ENCODE measurements around the gene PSMB2.

DNA sequence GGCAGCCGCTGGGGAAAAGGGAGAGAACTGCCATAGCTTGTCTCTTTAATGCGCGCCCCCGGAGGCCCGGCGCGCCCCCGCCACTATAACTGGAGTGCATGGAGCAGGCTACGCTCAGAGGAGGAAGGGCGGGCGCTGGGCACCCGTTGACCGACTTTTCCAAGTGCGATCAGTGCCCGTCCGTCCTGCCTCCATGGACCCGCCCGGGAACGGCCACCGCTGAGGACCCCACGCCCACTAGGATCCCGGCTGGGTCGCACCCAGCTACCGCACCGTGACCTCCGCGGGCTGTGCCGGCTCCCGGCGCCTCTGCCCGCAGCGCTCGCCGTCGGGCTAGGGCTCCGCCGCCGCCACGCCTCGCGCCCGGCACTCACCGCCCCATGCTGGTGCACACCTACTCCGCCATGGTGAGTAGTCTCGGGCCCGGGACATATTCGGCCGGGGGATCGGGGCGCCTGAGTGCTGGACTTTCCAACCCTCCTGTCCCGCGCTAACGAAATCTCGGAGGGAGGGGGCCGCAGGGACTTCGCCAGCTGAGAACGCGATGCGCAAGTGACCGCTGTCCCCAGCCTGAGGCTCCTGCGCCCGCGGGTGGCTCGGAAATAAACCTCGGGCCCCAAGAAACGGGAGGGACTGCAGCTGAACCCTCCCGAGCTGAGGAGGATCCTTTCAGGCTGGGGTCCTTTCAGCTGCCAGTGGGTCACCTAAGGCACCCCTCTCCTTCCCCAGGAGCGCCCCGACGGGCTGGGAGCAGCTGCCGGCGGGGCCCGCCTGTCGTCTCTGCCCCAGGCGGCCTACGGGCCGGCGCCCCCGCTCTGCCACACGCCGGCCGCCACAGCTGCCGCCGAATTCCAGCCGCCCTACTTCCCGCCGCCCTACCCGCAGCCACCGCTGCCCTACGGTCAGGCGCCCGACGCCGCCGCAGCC, 67.9 kb downstream of the PSMB2 start, which contains the start of gene TFAP2E:
- TF ChIP-seq CTCF (IDR thresholded peaks at IDR 0.05; ENCODE audit: insufficient read depth, low read length, poor library complexity, severe bottlenecking) (no peak), EZH2phosphoT487 (conservative IDR thresholded peaks at IDR 0.05; ENCODE audit: low read length) (no peak)
